K562 (cell line): ENCODE data around the gene FBRS. TPM values are rescaled to one million over a fixed set of nuclear protein-coding genes. Genes with fewer than 3 reads are reported as not detected.
A peak's percentile ranks its signal among the peaks of the same experiment; 100 is the strongest.

Experiments
- ATF1 ChIP-seq, 2 experiments: fragments of 450-650 bp in 1 of 2; IDR thresholded peaks; 2 replicates each; pipeline ENCODE4 v1.6.1; 2016; ENCODE audit warnings: missing compliant biosample characterization in 1 of 2, missing genetic modification characterization in 1 of 2
- EP400 ChIP-seq: fragments of 450-650 bp; IDR thresholded peaks from 2 replicates; pipeline ENCODE4 v1.6.1; 2017; ENCODE audit warnings: antibody characterized with exemption, mild to moderate bottlenecking, moderate library complexity
- ESRRA ChIP-seq: fragments of 450-650 bp; IDR thresholded peaks from 2 replicates; pipeline ENCODE4 v1.6.1; 2014; ENCODE audit warnings: low read depth, mild to moderate bottlenecking, moderate library complexity, borderline replicate concordance
- FOXK2 ChIP-seq, 2 experiments: fragments of 450-650 bp; IDR thresholded peaks in 1 of 2; conservative IDR thresholded peaks in 1 of 2; 2 replicates each; pipeline ENCODE4 v1.6.1; 2016; ENCODE audit warnings: low read depth in 2 of 2, mild to moderate bottlenecking in 1 of 2
- HLTF ChIP-seq: fragments of 450-650 bp; IDR thresholded peaks from 2 replicates; pipeline ENCODE4 v1.6.1; 2016
- KDM4B ChIP-seq, 2 experiments: fragments of 450-650 bp in 1 of 2; sonication (generic) in 1 of 2; IDR thresholded peaks; 2 replicates each; pipeline ENCODE4 v1.6.1; 2016 to 2017; ENCODE audit warnings: borderline replicate concordance in 2 of 2, antibody characterized with exemption in 1 of 2, low read depth in 1 of 2, mild to moderate bottlenecking in 1 of 2
- KHSRP ChIP-seq: fragments of 450-650 bp; IDR thresholded peaks from 2 replicates; pipeline ENCODE4 v1.6.1; 2017
- LEF1 ChIP-seq: fragments of 450-650 bp; IDR thresholded peaks from 2 replicates; pipeline ENCODE4 v1.6.1; 2016; ENCODE audit warnings: mild to moderate bottlenecking
- MAFF ChIP-seq: IDR thresholded peaks from 2 replicates; pipeline ENCODE4 v1.6.1; 2012; ENCODE audit warnings: low read length, improper control_type of control experiment
- NRF1 ChIP-seq, 2 experiments: fragments of 450-650 bp; IDR thresholded peaks in 1 of 2; conservative IDR thresholded peaks in 1 of 2; 2 replicates each; pipeline ENCODE4 v1.6.1; 2014; ENCODE audit warnings: mild to moderate bottlenecking in 2 of 2
- POLR2G ChIP-seq: fragments of 200-400 bp; formaldehyde crosslinking; IDR thresholded peaks from 2 replicates; pipeline ENCODE4 v1.6.1; 2017; ENCODE audit warnings: low read depth, mild to moderate bottlenecking, antibody characterized with exemption, low read length, moderate library complexity
- RBM17 ChIP-seq: fragments of 200-400 bp; formaldehyde crosslinking; IDR thresholded peaks from 2 replicates; pipeline ENCODE4 v1.6.1; 2017; ENCODE audit warnings: low read depth, mild to moderate bottlenecking, low read length, borderline replicate concordance
- SETDB1 ChIP-seq: IDR thresholded peaks from one replicate; pipeline ENCODE4 v1.6.1; 2012; ENCODE audit warnings: low read length, control low read depth, inconsistent platforms
- SPI1 ChIP-seq: IDR thresholded peaks from 2 replicates; pipeline ENCODE4 v1.6.1; 2011; ENCODE audit warnings: low read depth, low read length, control low read depth, borderline replicate concordance
- SUPT5H ChIP-seq: fragments of 450-650 bp; IDR thresholded peaks from 2 replicates; pipeline ENCODE4 v1.6.1; 2016
- TEAD2 ChIP-seq: fragments of 450-650 bp; IDR thresholded peaks from 2 replicates; pipeline ENCODE4 v1.6.1; 2016; ENCODE audit warnings: missing genetic modification characterization, control low read depth, missing compliant biosample characterization
- ZEB2 ChIP-seq: fragments of 450-650 bp; IDR thresholded peaks from 2 replicates; pipeline ENCODE4 v1.6.1; 2016
- ZNF75A ChIP-seq: fragments of 450-650 bp; formaldehyde crosslinking; IDR thresholded peaks from 2 replicates; pipeline ENCODE4 v1.4.0; 2020; ENCODE audit warnings: mild to moderate bottlenecking
- polyA plus RNA-seq, 8 experiments: library from polyadenylated mRNA; depleted of rRNA in 4 of 8; stranded (reverse) in 5 of 8; unstranded in 3 of 8; fragments of >200 nt; fragmentation: Nextera tagmentation in 2 of 8; fragmentation: Illumina TruSeq in 1 of 8; extraction: Ambion mirVana in 2 of 8; extraction: Trizol in 1 of 8; gene quantifications; 2 replicates each; pipeline versions ENCODE4 v1.2.1 to v1.2.3, GENCODE V29; 2011 to 2014; ENCODE audit warnings: inconsistent platforms in 1 of 8, missing spikeins in 1 of 8
- total RNA-seq, 7 experiments: library from RNA; depleted of rRNA in 6 of 7; stranded (reverse); fragments of >200 nt in 6 of 7; fragmentation: Illumina TruSeq in 2 of 7; extraction: Trizol in 2 of 7; gene quantifications; 2 replicates each; pipeline versions ENCODE4 v1.2.1 to v1.2.3, GENCODE V29; 2011 to 2021; ENCODE audit warnings: low replicate concordance in 1 of 7
- TF ChIP-seq, protein P1 (sequence below): IDR thresholded peaks from 2 replicates; pipeline ENCODE4 v1.6.1; 2011; ENCODE audit not compliant: insufficient read length; ENCODE audit errors: extremely low read depth
- TF ChIP-seq, protein P2 (sequence below): sonication (generic); formaldehyde crosslinking; IDR thresholded peaks from 2 replicates; pipeline ENCODE4 v1.8.1; 2023; ENCODE audit warnings: mild to moderate bottlenecking, missing genetic modification reagents, moderate library complexity
- TF ChIP-seq, protein P3 (sequence below): sonication (generic); formaldehyde crosslinking; IDR thresholded peaks from 2 replicates; pipeline ENCODE4 v1.8.0; 2022; ENCODE audit warnings: missing genetic modification reagents, mild to moderate bottlenecking, moderate library complexity, borderline replicate concordance
- TF ChIP-seq, protein P4 (sequence below): fragments of 450-650 bp; IDR thresholded peaks from 2 replicates; pipeline ENCODE4 v1.6.1; 2016; ENCODE audit warnings: low read depth, mild to moderate bottlenecking, moderate library complexity
- TF ChIP-seq, protein P5 (sequence below): fragments of 450-650 bp; IDR thresholded peaks from 2 replicates; pipeline ENCODE4 v1.6.1; 2017; ENCODE audit warnings: antibody characterized with exemption

FBRS gene
- total and polyA plus RNA-seq, 9 of the 15 experiments (the other 6 are each of a cell fraction or from before 2014, with no cell fraction given): 0.32 to 59.5 (median 13.1) TPM

DNA sequence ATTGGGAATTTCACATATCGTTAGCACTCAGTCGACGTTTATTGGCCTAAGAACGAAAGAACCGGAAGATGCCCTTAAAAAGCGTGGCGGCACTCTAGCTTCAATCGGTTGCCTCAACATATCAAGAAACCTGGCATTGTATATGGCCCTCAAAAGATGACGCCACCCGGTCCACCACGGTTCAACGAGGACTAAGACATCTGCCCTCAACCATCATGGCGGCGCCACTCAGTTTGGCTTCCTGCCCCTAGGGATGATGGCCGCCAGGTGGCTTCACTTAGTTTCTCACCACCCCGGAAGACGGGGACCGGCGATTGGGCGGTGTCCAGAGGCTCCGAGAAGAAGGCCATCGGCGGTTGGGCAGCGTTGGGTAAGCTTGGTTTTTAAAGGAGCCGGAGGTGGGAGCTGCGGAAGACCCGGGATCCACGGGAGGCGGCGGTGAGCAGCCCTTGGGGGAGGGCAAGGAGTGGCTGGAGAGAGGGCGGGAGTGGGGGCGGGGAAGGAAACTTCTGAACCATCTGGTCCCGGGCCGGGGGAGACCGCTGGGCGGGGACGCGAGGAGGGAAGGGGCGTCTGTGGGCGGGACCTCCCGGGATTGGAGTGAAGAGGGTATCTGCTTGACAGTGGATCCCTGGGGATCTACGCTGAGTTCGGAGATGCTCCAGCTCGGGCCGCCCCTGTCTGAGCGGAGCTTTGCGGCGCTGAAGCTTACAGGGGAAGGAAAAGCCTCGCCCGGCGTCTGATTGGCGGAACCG, 7.7 kb upstream of the FBRS start, which contains the start of gene PRR14 (continued):
- TF ChIP-seq KDM4B (IDR thresholded peaks at IDR 0.05; ENCODE audit: borderline replicate concordance in 2 of 2, low read depth in 1 of 2): no peak; a peak in 1 of 4 replicates
- TF ChIP-seq EP400: peak; percentile 89
- TF ChIP-seq SUPT5H: peak; percentile 73; the same call in 1 of the 2 replicates
- no peak for TF ChIP-seq KHSRP
- no peak for TF ChIP-seq SPI1
- peak; percentile 80 for TF ChIP-seq POLR2G
- TF ChIP-seq, protein P1, sequence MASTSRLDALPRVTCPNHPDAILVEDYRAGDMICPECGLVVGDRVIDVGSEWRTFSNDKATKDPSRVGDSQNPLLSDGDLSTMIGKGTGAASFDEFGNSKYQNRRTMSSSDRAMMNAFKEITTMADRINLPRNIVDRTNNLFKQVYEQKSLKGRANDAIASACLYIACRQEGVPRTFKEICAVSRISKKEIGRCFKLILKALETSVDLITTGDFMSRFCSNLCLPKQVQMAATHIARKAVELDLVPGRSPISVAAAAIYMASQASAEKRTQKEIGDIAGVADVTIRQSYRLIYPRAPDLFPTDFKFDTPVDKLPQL: no peak
- TF ChIP-seq, protein P2, sequence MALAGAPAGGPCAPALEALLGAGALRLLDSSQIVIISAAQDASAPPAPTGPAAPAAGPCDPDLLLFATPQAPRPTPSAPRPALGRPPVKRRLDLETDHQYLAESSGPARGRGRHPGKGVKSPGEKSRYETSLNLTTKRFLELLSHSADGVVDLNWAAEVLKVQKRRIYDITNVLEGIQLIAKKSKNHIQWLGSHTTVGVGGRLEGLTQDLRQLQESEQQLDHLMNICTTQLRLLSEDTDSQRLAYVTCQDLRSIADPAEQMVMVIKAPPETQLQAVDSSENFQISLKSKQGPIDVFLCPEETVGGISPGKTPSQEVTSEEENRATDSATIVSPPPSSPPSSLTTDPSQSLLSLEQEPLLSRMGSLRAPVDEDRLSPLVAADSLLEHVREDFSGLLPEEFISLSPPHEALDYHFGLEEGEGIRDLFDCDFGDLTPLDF (CRISPR knock-in tag): no peak
- peak; percentile 47; the same call in 1 of the 2 replicates for TF ChIP-seq ESRRA
- peak in 1 of 2 experiments; percentile 73; a peak in 3 of 4 replicates for TF ChIP-seq FOXK2 (conservative IDR thresholded peaks at IDR 0.05 in 1 of 2, IDR thresholded peaks at IDR 0.05 in 1 of 2; ENCODE audit: low read depth in 2 of 2)
- TF ChIP-seq, protein P3, sequence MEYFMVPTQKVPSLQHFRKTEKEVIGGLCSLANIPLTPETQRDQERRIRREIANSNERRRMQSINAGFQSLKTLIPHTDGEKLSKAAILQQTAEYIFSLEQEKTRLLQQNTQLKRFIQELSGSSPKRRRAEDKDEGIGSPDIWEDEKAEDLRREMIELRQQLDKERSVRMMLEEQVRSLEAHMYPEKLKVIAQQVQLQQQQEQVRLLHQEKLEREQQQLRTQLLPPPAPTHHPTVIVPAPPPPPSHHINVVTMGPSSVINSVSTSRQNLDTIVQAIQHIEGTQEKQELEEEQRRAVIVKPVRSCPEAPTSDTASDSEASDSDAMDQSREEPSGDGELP (CRISPR knock-in tag): peak; percentile 2; the same call in 1 of the 2 replicates
- TF ChIP-seq TEAD2 (tag): no peak
- no peak for TF ChIP-seq RBM17
- no peak for TF ChIP-seq ZNF75A (CRISPR knock-in tag)
- peak; percentile 42; the same call in 1 of the 2 replicates for TF ChIP-seq LEF1
- TF ChIP-seq ATF1 (CRISPR knock-in tag; IDR thresholded peaks at IDR 0.05): no peak
- peak; percentile 94 for TF ChIP-seq ATF1 (tag; IDR thresholded peaks at IDR 0.05)
- TF ChIP-seq SETDB1: no peak
- TF ChIP-seq, protein P4, sequence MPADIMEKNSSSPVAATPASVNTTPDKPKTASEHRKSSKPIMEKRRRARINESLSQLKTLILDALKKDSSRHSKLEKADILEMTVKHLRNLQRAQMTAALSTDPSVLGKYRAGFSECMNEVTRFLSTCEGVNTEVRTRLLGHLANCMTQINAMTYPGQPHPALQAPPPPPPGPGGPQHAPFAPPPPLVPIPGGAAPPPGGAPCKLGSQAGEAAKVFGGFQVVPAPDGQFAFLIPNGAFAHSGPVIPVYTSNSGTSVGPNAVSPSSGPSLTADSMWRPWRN: no peak
- peak; percentile 13 to 15; a peak in 2 of 4 replicates for TF ChIP-seq NRF1 (conservative IDR thresholded peaks at IDR 0.05 in 1 of 2, IDR thresholded peaks at IDR 0.05 in 1 of 2)
- no peak for TF ChIP-seq MAFF
- TF ChIP-seq, protein P5, sequence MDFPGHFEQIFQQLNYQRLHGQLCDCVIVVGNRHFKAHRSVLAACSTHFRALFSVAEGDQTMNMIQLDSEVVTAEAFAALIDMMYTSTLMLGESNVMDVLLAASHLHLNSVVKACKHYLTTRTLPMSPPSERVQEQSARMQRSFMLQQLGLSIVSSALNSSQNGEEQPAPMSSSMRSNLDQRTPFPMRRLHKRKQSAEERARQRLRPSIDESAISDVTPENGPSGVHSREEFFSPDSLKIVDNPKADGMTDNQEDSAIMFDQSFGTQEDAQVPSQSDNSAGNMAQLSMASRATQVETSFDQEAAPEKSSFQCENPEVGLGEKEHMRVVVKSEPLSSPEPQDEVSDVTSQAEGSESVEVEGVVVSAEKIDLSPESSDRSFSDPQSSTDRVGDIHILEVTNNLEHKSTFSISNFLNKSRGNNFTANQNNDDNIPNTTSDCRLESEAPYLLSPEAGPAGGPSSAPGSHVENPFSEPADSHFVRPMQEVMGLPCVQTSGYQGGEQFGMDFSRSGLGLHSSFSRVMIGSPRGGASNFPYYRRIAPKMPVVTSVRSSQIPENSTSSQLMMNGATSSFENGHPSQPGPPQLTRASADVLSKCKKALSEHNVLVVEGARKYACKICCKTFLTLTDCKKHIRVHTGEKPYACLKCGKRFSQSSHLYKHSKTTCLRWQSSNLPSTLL: no peak
- no peak for TF ChIP-seq ZEB2
- TF ChIP-seq HLTF: no peak
